HepG2 (cell line): ENCODE data around the gene AKAP10. TPM values are rescaled to one million over a fixed set of nuclear protein-coding genes. Genes with fewer than 3 reads are reported as not detected.

Source experiments
- ATAC-seq: fragments of 200-7000 bp; cut with Tn5 transposase; 3 replicates; pipeline ENCODE4 v1.9.1; 2020; ENCODE audit warnings: mild to moderate bottlenecking, moderate library complexity
- BruUV-seq: library from RNA; stranded (reverse); fragments of 400-500 nt; replicated peaks from 2 replicates; lab custom pipeline; 2021; lab: Mats Ljungman, UMichigan
- CTCF ChIA-PET: fragments of 300-600 bp; formaldehyde crosslinking; extraction: SDS; loops from one replicate; lab custom pipeline; 2021; ENCODE audit warnings: low total read pairs, inconsistent platforms, low intra/inter-chr PET ratio; lab: Yijun Ruan, JAX
- POLR2A ChIA-PET: fragments of 350-600 bp; sonication (Branson Sonifier 250); formaldehyde crosslinking; loops from one replicate; lab custom pipeline; 2020; ENCODE audit warnings: antibody characterized with exemption, inconsistent platforms; lab: Yijun Ruan, JAX
- DNase-seq: peaks from one replicate; pipeline ENCODE4 v3.0.0-alpha.2; 2015; ENCODE audit warnings: low spot score
- FAIRE-seq: peaks from 3 replicates; lab custom pipeline; 2011; peaks lifted over from hg19 to GRCh38; lab: Jason Lieb, UNC
- H2AFZ ChIP-seq: one replicate; pipeline ENCODE4 v1.6.1; 2011; ENCODE audit warnings: low read length, inconsistent platforms
- H3K27ac ChIP-seq: fragments of 300-600 bp; 3 replicates; pipeline ENCODE4 v1.8.0; 2011; ENCODE audit warnings: mixed run types, mild to moderate bottlenecking, mixed read lengths, low read length, inconsistent platforms; ENCODE audit not compliant: insufficient read depth; ENCODE audit errors: extremely low read length
- H3K27me3 ChIP-seq, 2 experiments: fragments of 200-600 bp in 1 of 2; 2 replicates in 1 of 2; 3 replicates in 1 of 2; pipeline versions ENCODE4 v1.6.0 to v1.8.0; 2011; ENCODE audit warnings: low read length in 2 of 2, mild to moderate bottlenecking in 2 of 2, moderate library complexity in 2 of 2, inconsistent platforms in 1 of 2; ENCODE audit not compliant: insufficient read depth in 2 of 2, control insufficient read depth in 1 of 2
- H3K36me3 ChIP-seq, 2 experiments: fragments of 200-600 bp in 1 of 2; replicated peaks in 1 of 2; 2 replicates in 1 of 2; 3 replicates in 1 of 2; pipeline versions ENCODE4 v1.5.1 to v1.8.0; 2011; ENCODE audit warnings: low read length in 2 of 2, inconsistent platforms in 1 of 2; ENCODE audit not compliant: insufficient read depth in 2 of 2, control insufficient read depth in 1 of 2
- H3K4me1 ChIP-seq: 2 replicates; pipeline ENCODE4 v1.5.1; 2012; ENCODE audit warnings: low read length, inconsistent platforms; ENCODE audit not compliant: insufficient read depth
- H3K4me2 ChIP-seq: 2 replicates; pipeline ENCODE4 v1.6.0; 2011; ENCODE audit warnings: low read depth, low read length, inconsistent platforms
- H3K4me3 ChIP-seq, 3 experiments: fragments of 200-600 bp in 1 of 3; sonication (generic), shearing (Covaris generic) in 1 of 3; replicated peaks in 1 of 3; 2 replicates each; pipeline ENCODE4 v1.5.1; 2011 to 2016; ENCODE audit warnings: low read length in 3 of 3, inconsistent platforms in 2 of 3, low read depth in 2 of 3, mild to moderate bottlenecking in 2 of 3, control low read depth in 1 of 3, mixed read lengths in 1 of 3; ENCODE audit not compliant: insufficient read depth in 1 of 3
- H3K79me2 ChIP-seq: one replicate; pipeline ENCODE4 v1.6.1; 2011; ENCODE audit warnings: low read length, inconsistent platforms; ENCODE audit not compliant: insufficient read depth
- H3K9ac ChIP-seq: 2 replicates; pipeline ENCODE4 v1.6.0; 2011; ENCODE audit warnings: mild to moderate bottlenecking, low read depth, low read length, inconsistent platforms; ENCODE audit not compliant: insufficient read depth
- H3K9me3 ChIP-seq: 2 replicates; pipeline ENCODE4 v1.5.1; 2012; ENCODE audit warnings: mild to moderate bottlenecking, low read length
- H4K20me1 ChIP-seq: 2 replicates; pipeline ENCODE4 v1.6.0; 2011; ENCODE audit warnings: inconsistent platforms, mild to moderate bottlenecking, low read length, moderate library complexity; ENCODE audit not compliant: insufficient read depth
- FOSL2 ChIP-seq: sonication (generic); formaldehyde crosslinking; IDR thresholded peaks from 2 replicates; pipeline ENCODE4 v1.4.0; 2020; ENCODE audit warnings: missing genetic modification reagents
- HMGXB4 ChIP-seq, 2 experiments: sonication (generic) in 1 of 2; formaldehyde crosslinking in 1 of 2; IDR thresholded peaks; 2 replicates each; pipeline versions ENCODE4 v1.4.0 to v1.6.1; 2018 to 2020; ENCODE audit warnings: missing genetic modification reagents in 2 of 2, borderline replicate concordance in 1 of 2, low read depth in 1 of 2, mild to moderate bottlenecking in 1 of 2, missing biosample characterization in 1 of 2
- HOXA5 ChIP-seq: sonication (generic); formaldehyde crosslinking; IDR thresholded peaks from 2 replicates; pipeline ENCODE4 v1.4.0; 2020; ENCODE audit warnings: missing genetic modification reagents
- JUND ChIP-seq: sonication (generic); formaldehyde crosslinking; IDR thresholded peaks from 2 replicates; pipeline ENCODE4 v1.8.0; 2022; ENCODE audit warnings: mild to moderate bottlenecking, missing genetic modification reagents
- KLF16 ChIP-seq, 2 experiments: sonication (generic) in 1 of 2; formaldehyde crosslinking in 1 of 2; IDR thresholded peaks; 2 replicates each; pipeline versions ENCODE4 v1.6.1 to v1.8.0; 2016 to 2023; ENCODE audit warnings: missing genetic modification reagents in 2 of 2, missing compliant biosample characterization in 1 of 2
- MAFF ChIP-seq: IDR thresholded peaks from 2 replicates; pipeline ENCODE4 v1.6.1; 2011; ENCODE audit warnings: low read depth, low read length, improper control_type of control experiment
- MAFK ChIP-seq, 2 experiments: IDR thresholded peaks in 1 of 2; conservative IDR thresholded peaks in 1 of 2; 2 replicates each; pipeline ENCODE4 v1.6.1; 2011; ENCODE audit warnings: improper control_type of control experiment in 2 of 2, low read length in 2 of 2
- MIER3 ChIP-seq: IDR thresholded peaks from 2 replicates; pipeline ENCODE4 v1.6.1; 2016; ENCODE audit warnings: missing compliant biosample characterization, borderline replicate concordance
- MTERF4 ChIP-seq: sonication (generic); formaldehyde crosslinking; IDR thresholded peaks from 2 replicates; pipeline ENCODE4 v1.8.0; 2023; ENCODE audit warnings: mild to moderate bottlenecking, missing genetic modification reagents
- POGZ ChIP-seq: sonication (generic); formaldehyde crosslinking; IDR thresholded peaks from 2 replicates; pipeline ENCODE4 v1.4.0; 2020; ENCODE audit warnings: mild to moderate bottlenecking, missing genetic modification reagents
- RBM22 ChIP-seq: fragments of 200-400 bp; formaldehyde crosslinking; optimal IDR thresholded peaks from 2 replicates; pipeline ENCODE3; 2017; ENCODE audit warnings: mild to moderate bottlenecking, low read length, moderate library complexity
- RFX5 ChIP-seq: IDR thresholded peaks from 2 replicates; pipeline ENCODE4 v1.6.1; 2011; ENCODE audit warnings: low read depth, low read length, improper control_type of control experiment
- SAP130 ChIP-seq: IDR thresholded peaks from 2 replicates; pipeline ENCODE4 v1.6.1; 2016; ENCODE audit warnings: low read depth
- TEF ChIP-seq: sonication (generic); formaldehyde crosslinking; IDR thresholded peaks from 2 replicates; pipeline ENCODE4 v1.5.0; 2020; ENCODE audit warnings: missing genetic modification reagents
- TFAP4 ChIP-seq: sonication (generic); IDR thresholded peaks from 2 replicates; pipeline ENCODE4 v1.6.1; 2016; ENCODE audit warnings: low read depth, borderline replicate concordance
- ZNF350 ChIP-seq: sonication (generic); formaldehyde crosslinking; IDR thresholded peaks from 2 replicates; pipeline ENCODE4 v1.4.0; 2020; ENCODE audit warnings: mild to moderate bottlenecking, low read depth, missing genetic modification reagents, borderline replicate concordance
- ZNF615 ChIP-seq: sonication (generic); formaldehyde crosslinking; IDR thresholded peaks from 2 replicates; pipeline ENCODE4 v1.5.0; 2020; ENCODE audit warnings: mild to moderate bottlenecking, missing genetic modification reagents, borderline replicate concordance
- ZNF703 ChIP-seq: sonication (generic); formaldehyde crosslinking; IDR thresholded peaks from 2 replicates; pipeline ENCODE4 v1.5.1; 2020; ENCODE audit warnings: missing genetic modification reagents, mild to moderate bottlenecking, moderate library complexity, borderline replicate concordance
- ZNF746 ChIP-seq: sonication (generic); formaldehyde crosslinking; IDR thresholded peaks from 2 replicates; pipeline ENCODE4 v1.8.0; 2022; ENCODE audit warnings: mild to moderate bottlenecking, missing genetic modification reagents
- WGBS: methylation state at CpG from one replicate; pipeline ENCODE4 v1.1.6; 2017; ENCODE audit warnings: low lambda C conversion rate; 5-methylcytosine and 5-hydroxymethylcytosine counted together
- in situ Hi-C: cut with HindIII; loops from 2 replicates; pipeline ENCODE4 v1.10.0; 2017; ENCODE audit warnings: low pct_unique_long_range_greater_than_20kb; ENCODE audit not compliant: extremely low pct_ligation_motif_present
- intact Hi-C: fragments of 100-400 bp; cut with micrococcal nuclease; formaldehyde crosslinking; loops from one replicate; pipeline ENCODE4 v1.10.0; 2022; ENCODE audit not compliant: unreplicated experiment
- polyA plus RNA-seq, 8 experiments: library from polyadenylated mRNA; depleted of rRNA in 3 of 8; stranded (reverse) in 7 of 8; unstranded in 1 of 8; fragments of >200 nt; fragmentation: Illumina TruSeq in 4 of 8; extraction: Trizol in 4 of 8; gene quantifications; 2 replicates each; pipeline versions ENCODE4 v1.2.1 to v1.2.3, GENCODE V29; 2011 to 2016; ENCODE audit warnings: low read depth in 4 of 8, missing spikeins in 1 of 8, mixed read lengths in 1 of 8; ENCODE audit not compliant: insufficient read depth in 1 of 8
- total RNA-seq, 5 experiments: library from RNA; depleted of rRNA; stranded (reverse); fragments of >200 nt; fragmentation: Illumina TruSeq; extraction: Trizol; gene quantifications; 2 replicates each; pipeline ENCODE4 v1.2.3, GENCODE V29; 2016; ENCODE audit warnings: low read depth in 1 of 5

The AKAP10 gene
- total and polyA plus RNA-seq, 2 of the 13 experiments (the other 11 are each of a cell fraction or from before 2014, with no cell fraction given), result 17.6 to 21.7 TPM

- TF ChIP-seq TFAP4 (no peak), ZNF615 (no peak), RFX5 (no peak), KLF16 (CRISPR knock-in tag; IDR thresholded peaks at IDR 0.05) (no peak), ZNF703 (no peak), ZNF350 (CRISPR knock-in tag) (no peak), JUND (CRISPR knock-in tag) (no peak)
Observed at GRCh38 chr17:19943026-19943425, 34.6 kb downstream of the AKAP10 start (continued).

GRCh38 chr17:19940722-19941464 lies 36.7 kb downstream of the AKAP10 start:
- no TSS peak for BruUV-seq
- Histone ChIP-seq H3K36me3 (peaks cover 11 to 80% of the 10 kb centered on the region in 2 experiments), H4K20me1 (0 out of 2 replicates have a peak, but pooled peaks cover 2% of the 10 kb centered on the region), H3K79me2 (peaks cover 7% of the 10 kb centered on the region), H2AFZ (no peak overlapping the region), H3K4me2 (no peak overlapping the region), H3K4me3 (no peak overlapping the region), H3K9ac (no peak overlapping the region), H3K27me3 (no peaks in the 10 kb centered on the region), H3K4me1 (peaks cover 21% of the 10 kb centered on the region), H3K9me3 (no peaks in the 10 kb centered on the region), H3K27ac (no peak overlapping the region)
- in situ Hi-C loops, result no loop called here
- DNase-seq (peak; percentile 40), ATAC-seq (no peak), FAIRE-seq (no peak)
- WGBS, result 75% methylated on average over 4 of the region's 4 CpGs
- intact Hi-C loops, result no loop called here
- CTCF ChIA-PET, result no interaction called here
- POLR2A ChIA-PET, result no interaction called here
- TF ChIP-seq HOXA5, result no peak
- no peak for TF ChIP-seq MIER3
- no peak for TF ChIP-seq POGZ (CRISPR knock-in tag)
- TF ChIP-seq MAFK (conservative IDR thresholded peaks at IDR 0.05 in 1 of 2, IDR thresholded peaks at IDR 0.05 in 1 of 2; ENCODE audit: low read length in 2 of 2), result 0 out of 4 replicates have a peak, but pooled peaks of 1 of the 2 experiments have one; percentile 29
- TF ChIP-seq MAFF, result 0 out of 2 replicates have a peak, but pooled peaks have one; percentile 2
- TF ChIP-seq ZNF746, result no peak
- TF ChIP-seq HMGXB4 (CRISPR knock-in tag; IDR thresholded peaks at IDR 0.05; ENCODE audit: borderline replicate concordance in 1 of 2, low read depth in 1 of 2), result no peak
- no peak for TF ChIP-seq RBM22
- peak; percentile 30; the same call in 1 of the 2 replicates for TF ChIP-seq SAP130 (CRISPR knock-in tag)
- no peak for TF ChIP-seq MTERF4 (CRISPR knock-in tag)
- TF ChIP-seq TEF, result no peak
- peak; percentile 58 for TF ChIP-seq FOSL2 (CRISPR knock-in tag)
- TF ChIP-seq ZNF703, result no peak
